SK-N-SH treated with all-trans-retinoic acid at 6 μM for 48 hours (cell line): ENCODE data around the gene SSTR5.

Experiments
- CREB5 ChIP-seq: fragments of 250-450 bp; sonication (Bioruptor Pico); IDR thresholded peaks from 2 replicates; pipeline ENCODE4 v1.5.1; 2020; ENCODE audit warnings: low read depth, mild to moderate bottlenecking, moderate library complexity
- ESRRG ChIP-seq: fragments of 250-450 bp; sonication (Bioruptor Pico); IDR thresholded peaks from 2 replicates; pipeline ENCODE4 v1.6.1; 2021; ENCODE audit warnings: mild to moderate bottlenecking
- GLIS3 ChIP-seq: fragments of 250-450 bp; sonication (Bioruptor Pico); IDR thresholded peaks from 2 replicates; pipeline ENCODE4 v1.5.0; 2020; ENCODE audit warnings: mild to moderate bottlenecking, moderate library complexity
- PATZ1 ChIP-seq: fragments of 250-450 bp; sonication (Bioruptor Pico); IDR thresholded peaks from 2 replicates; pipeline ENCODE4 v1.8.0; 2020; ENCODE audit warnings: mild to moderate bottlenecking, moderate library complexity, borderline replicate concordance
- RARB ChIP-seq: fragments of 250-450 bp; sonication (Bioruptor Pico); IDR thresholded peaks from 2 replicates; pipeline ENCODE4 v1.8.0; 2021; ENCODE audit warnings: mild to moderate bottlenecking, moderate library complexity
- SNAI2 ChIP-seq: fragments of 250-450 bp; sonication (Bioruptor Pico); IDR thresholded peaks from 2 replicates; pipeline ENCODE4 v1.5.0; 2020; ENCODE audit warnings: mild to moderate bottlenecking, moderate library complexity
- TOX ChIP-seq: fragments of 250-450 bp; sonication (Bioruptor Pico); IDR thresholded peaks from 2 replicates; pipeline ENCODE4 v1.8.0; 2021; ENCODE audit warnings: mild to moderate bottlenecking, moderate library complexity, borderline replicate concordance
- ZC3H10 ChIP-seq: fragments of 250-450 bp; sonication (Bioruptor Pico); IDR thresholded peaks from 2 replicates; pipeline ENCODE4 v1.5.1; 2021; ENCODE audit warnings: mild to moderate bottlenecking, moderate library complexity
- ZFP3 ChIP-seq: fragments of 250-450 bp; sonication (Bioruptor Pico); IDR thresholded peaks from 2 replicates; pipeline ENCODE4 v1.5.0; 2020; ENCODE audit warnings: mild to moderate bottlenecking, moderate library complexity
- ZNF565 ChIP-seq: fragments of 450-650 bp; formaldehyde crosslinking; conservative IDR thresholded peaks from 2 replicates; pipeline ENCODE4 v1.5.0; 2020; ENCODE audit warnings: low read depth, mild to moderate bottlenecking, moderate library complexity

GRCh38 chr16:1089439-1089821 is 16.9 kb downstream of the SSTR5 start:
- TF ChIP-seq TOX (CRISPR knock-in tag) (no peak), GLIS3 (CRISPR knock-in tag) (no peak), ESRRG (CRISPR knock-in tag) (no peak), PATZ1 (no peak), ZFP3 (no peak), ZC3H10 (CRISPR knock-in tag) (no peak), RARB (CRISPR knock-in tag) (no peak), SNAI2 (CRISPR knock-in tag) (no peak), ZNF565 (no peak), CREB5 (no peak)
